MM.1S (cell line): Measurements from ENCODE around the gene DLG5.

ENCODE experiments used
- DNase-seq: peaks from one replicate; pipeline ENCODE4 v3.0.0-alpha.2; 2015
- H2AFZ ChIP-seq: fragments of 300-600 bp; sonication (generic); 2 replicates; pipeline ENCODE4 v1.6.0; 2016; ENCODE audit warnings: antibody characterized with exemption, low read length
- H3F3A ChIP-seq: fragments of 300-600 bp; sonication (generic); 2 replicates; pipeline ENCODE4 v1.6.1; 2016; ENCODE audit warnings: mild to moderate bottlenecking, antibody characterized with exemption, low read length, moderate library complexity, mixed read lengths; ENCODE audit not compliant: insufficient read depth
- H3K27ac ChIP-seq: fragments of 300-600 bp; sonication (generic); 2 replicates; pipeline ENCODE4 v1.5.1; 2016; ENCODE audit warnings: mild to moderate bottlenecking, low read length
- H3K27me3 ChIP-seq: fragments of 300-600 bp; sonication (generic); replicated peaks from 2 replicates; pipeline ENCODE4 v1.6.0; 2016; ENCODE audit warnings: low read length; ENCODE audit not compliant: insufficient read depth
- H3K36me3 ChIP-seq: fragments of 300-600 bp; sonication (generic); replicated peaks from 2 replicates; pipeline ENCODE4 v1.6.1; 2016; ENCODE audit warnings: mild to moderate bottlenecking, low read length, mixed read lengths; ENCODE audit not compliant: insufficient read depth
- H3K4me1 ChIP-seq: fragments of 300-600 bp; sonication (generic); 2 replicates; pipeline ENCODE4 v1.6.1; 2016; ENCODE audit warnings: low read length, mixed read lengths
- H3K4me2 ChIP-seq: fragments of 300-600 bp; sonication (generic); 2 replicates; pipeline ENCODE4 v1.6.0; 2016; ENCODE audit warnings: low read depth, low read length
- H3K4me3 ChIP-seq: fragments of 300-600 bp; sonication (generic); 2 replicates; pipeline ENCODE4 v1.5.1; 2016; ENCODE audit warnings: low read length, mixed read lengths
- H3K79me2 ChIP-seq: fragments of 300-600 bp; sonication (generic); 2 replicates; pipeline ENCODE4 v1.6.1; 2016; ENCODE audit warnings: mixed run types, low read length, mixed read lengths
- H3K9ac ChIP-seq: fragments of 300-600 bp; sonication (generic); 2 replicates; pipeline ENCODE4 v1.6.1; 2016; ENCODE audit warnings: low read length, mixed read lengths
- H3K9me2 ChIP-seq: fragments of 300-600 bp; sonication (generic); replicated peaks from 2 replicates; pipeline ENCODE4 v1.6.1; 2016; ENCODE audit warnings: mild to moderate bottlenecking, low read length, mixed read lengths; ENCODE audit not compliant: insufficient read depth
- H3K9me3 ChIP-seq: fragments of 300-600 bp; sonication (generic); replicated peaks from 2 replicates; pipeline ENCODE4 v1.6.1; 2016; ENCODE audit warnings: mild to moderate bottlenecking, low read length, mixed read lengths; ENCODE audit not compliant: insufficient read depth
- H4K20me1 ChIP-seq: fragments of 300-600 bp; sonication (generic); 2 replicates; pipeline ENCODE4 v1.6.1; 2016; ENCODE audit warnings: mild to moderate bottlenecking, low read length, moderate library complexity, mixed read lengths; ENCODE audit not compliant: insufficient read depth
- EZH2 ChIP-seq: fragments of 300-600 bp; sonication (generic); optimal IDR thresholded peaks from 2 replicates; pipeline ENCODE3; 2017; ENCODE audit warnings: low read depth, mild to moderate bottlenecking, antibody characterized with exemption, low read length, mixed read lengths
- EZH2phosphoT487 ChIP-seq: fragments of 300-600 bp; sonication (generic); IDR thresholded peaks from 2 replicates; pipeline ENCODE4 v1.6.1; 2018; ENCODE audit warnings: antibody characterized with exemption, low read length
- TF ChIP-seq, protein P1 (sequence below): fragments of 300-600 bp; sonication (generic); IDR thresholded peaks from 2 replicates; pipeline ENCODE4 v1.5.1; 2016; ENCODE audit warnings: antibody characterized with exemption, low read length, mixed read lengths

The DLG5 gene

DNA sequence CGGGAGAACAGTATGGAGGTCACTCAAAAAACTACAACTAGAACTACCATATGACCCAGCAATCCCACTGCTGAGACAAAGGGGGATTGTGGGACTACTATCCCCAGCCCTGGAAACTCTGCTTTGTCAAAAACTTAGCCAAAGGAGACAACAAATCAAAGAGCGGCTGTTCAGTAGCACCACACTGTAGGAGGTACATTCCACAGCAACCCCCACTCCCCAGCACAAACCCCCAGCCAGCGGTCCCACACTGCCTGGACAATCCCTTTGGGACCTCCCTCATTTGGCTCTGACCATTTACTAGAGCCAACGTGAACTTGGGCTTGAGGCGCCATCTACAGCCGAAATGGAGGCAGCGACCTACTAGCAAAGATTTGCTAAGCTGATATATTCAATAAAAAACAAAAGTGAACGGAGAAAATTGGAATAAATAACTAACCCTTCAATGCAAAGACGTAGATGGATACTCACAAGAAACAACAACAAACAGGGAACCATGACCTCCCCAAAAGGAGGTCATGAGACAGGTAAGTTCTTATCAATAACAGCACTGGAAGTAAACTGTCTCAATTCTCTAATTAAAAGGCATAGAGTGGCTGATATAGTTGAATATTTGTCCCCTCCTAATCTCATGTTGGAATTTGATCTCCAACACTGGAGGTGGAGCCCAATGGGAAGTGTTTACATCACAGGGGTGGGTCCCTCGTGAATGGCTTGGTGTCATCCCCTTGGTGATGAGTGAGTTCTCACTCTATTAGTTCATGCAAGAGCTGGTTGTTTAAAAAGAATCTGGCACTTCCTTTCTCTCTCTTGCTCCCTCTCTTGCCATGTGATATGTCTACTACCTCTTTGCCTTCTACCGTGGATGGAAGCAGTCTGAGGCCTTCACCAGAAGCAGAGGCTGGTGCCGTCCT, 170.0 kb downstream of the DLG5 start:
- H3K27ac ChIP-seq, result no peak overlapping the region
- H4K20me1 ChIP-seq, result no peaks in the 10 kb centered on the region
- H3K4me3 ChIP-seq, result no peak overlapping the region
- no peak overlapping the region for H3K4me2 ChIP-seq
- no peaks in the 10 kb centered on the region for H3K9me3 ChIP-seq
- H2AFZ ChIP-seq, result no peak overlapping the region
- TF ChIP-seq, protein P1, sequence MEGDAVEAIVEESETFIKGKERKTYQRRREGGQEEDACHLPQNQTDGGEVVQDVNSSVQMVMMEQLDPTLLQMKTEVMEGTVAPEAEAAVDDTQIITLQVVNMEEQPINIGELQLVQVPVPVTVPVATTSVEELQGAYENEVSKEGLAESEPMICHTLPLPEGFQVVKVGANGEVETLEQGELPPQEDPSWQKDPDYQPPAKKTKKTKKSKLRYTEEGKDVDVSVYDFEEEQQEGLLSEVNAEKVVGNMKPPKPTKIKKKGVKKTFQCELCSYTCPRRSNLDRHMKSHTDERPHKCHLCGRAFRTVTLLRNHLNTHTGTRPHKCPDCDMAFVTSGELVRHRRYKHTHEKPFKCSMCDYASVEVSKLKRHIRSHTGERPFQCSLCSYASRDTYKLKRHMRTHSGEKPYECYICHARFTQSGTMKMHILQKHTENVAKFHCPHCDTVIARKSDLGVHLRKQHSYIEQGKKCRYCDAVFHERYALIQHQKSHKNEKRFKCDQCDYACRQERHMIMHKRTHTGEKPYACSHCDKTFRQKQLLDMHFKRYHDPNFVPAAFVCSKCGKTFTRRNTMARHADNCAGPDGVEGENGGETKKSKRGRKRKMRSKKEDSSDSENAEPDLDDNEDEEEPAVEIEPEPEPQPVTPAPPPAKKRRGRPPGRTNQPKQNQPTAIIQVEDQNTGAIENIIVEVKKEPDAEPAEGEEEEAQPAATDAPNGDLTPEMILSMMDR, result peak; percentile 84
- TF ChIP-seq EZH2phosphoT487 (no peak), EZH2 (no peak)
- H3K9ac ChIP-seq, result no peak overlapping the region
- no peaks in the 10 kb centered on the region for H3K9me2 ChIP-seq
- H3K79me2 ChIP-seq, result no peaks in the 10 kb centered on the region
- no peaks in the 10 kb centered on the region for H3K27me3 ChIP-seq
- no peaks in the 10 kb centered on the region for H3K36me3 ChIP-seq
- DNase-seq, result peak; percentile 51
- H3K4me1 ChIP-seq, result no peaks in the 10 kb centered on the region
- H3F3A ChIP-seq, result no peaks in the 10 kb centered on the region

DNA sequence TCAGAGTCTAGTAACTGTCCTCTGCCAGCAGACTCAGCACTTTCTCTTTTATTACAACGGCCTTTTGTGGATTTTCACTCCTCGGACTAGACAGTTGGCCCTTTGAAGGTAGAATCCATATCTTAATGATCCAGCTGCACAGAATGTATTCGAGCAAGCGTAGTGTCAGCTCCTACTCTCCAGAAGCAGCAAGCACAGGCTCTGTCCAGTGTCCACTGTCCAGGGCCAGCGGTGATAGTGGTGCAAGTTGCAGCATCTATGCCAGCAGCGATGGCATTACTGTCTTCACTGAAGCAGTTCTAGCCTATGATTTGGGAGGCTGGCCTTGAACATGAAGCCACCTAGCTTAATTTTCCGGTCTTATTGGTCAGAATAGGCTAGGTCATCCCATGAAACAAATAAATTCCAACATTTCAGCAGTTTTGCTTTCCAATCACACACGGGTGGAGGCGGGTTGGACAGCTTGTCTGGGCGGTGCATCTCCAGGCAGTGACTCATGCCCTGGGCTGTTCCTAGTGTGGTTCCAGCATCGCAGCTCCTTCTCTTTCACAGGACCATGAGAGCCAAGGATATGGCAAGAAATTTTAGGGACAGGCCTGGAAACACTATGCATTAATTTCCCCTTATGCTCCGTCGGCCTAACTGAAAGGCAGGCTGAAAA, 180.4 kb downstream of the DLG5 start:
- H3K27me3 ChIP-seq, result no peaks in the 10 kb centered on the region
- H3K27ac ChIP-seq, result no peak overlapping the region
- DNase-seq, result no peak
- H3K9me2 ChIP-seq, result no peaks in the 10 kb centered on the region
- H3K36me3 ChIP-seq, result no peaks in the 10 kb centered on the region
- no peaks in the 10 kb centered on the region for H4K20me1 ChIP-seq
- H3K4me3 ChIP-seq, result no peak overlapping the region
- no peak overlapping the region for H2AFZ ChIP-seq
- no peaks in the 10 kb centered on the region for H3F3A ChIP-seq
- H3K9ac ChIP-seq, result no peak overlapping the region
- H3K4me1 ChIP-seq, result no peaks in the 10 kb centered on the region
- TF ChIP-seq EZH2 (no peak), EZH2phosphoT487 (no peak)
- TF ChIP-seq, protein P1, result no peak
- H3K9me3 ChIP-seq, result no peaks in the 10 kb centered on the region
- no peak overlapping the region for H3K4me2 ChIP-seq
- no peaks in the 10 kb centered on the region for H3K79me2 ChIP-seq

DNA sequence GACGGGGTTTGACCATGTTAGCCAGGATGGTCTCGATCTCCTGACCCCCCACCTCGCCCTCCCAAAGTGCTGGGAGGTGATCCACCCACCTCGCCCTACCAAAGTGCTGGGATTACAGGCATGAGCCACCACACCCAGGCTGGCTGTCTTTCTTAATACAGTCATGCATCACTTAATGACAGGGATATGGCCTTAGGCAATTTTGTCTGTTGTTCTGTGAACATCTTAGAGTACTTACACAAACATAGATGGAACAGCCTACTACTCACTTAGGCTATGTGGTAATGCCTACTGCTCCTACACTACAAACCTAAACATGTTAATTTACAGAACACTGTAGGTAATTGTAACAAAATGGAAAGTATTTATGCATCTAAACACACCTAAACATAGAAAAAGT, 182.3 kb downstream of the DLG5 start:
- Histone ChIP-seq H3F3A (no peaks in the 10 kb centered on the region), H3K9me3 (no peaks in the 10 kb centered on the region), H3K36me3 (no peaks in the 10 kb centered on the region), H3K27ac (no peak overlapping the region), H3K9ac (no peak overlapping the region), H3K9me2 (no peaks in the 10 kb centered on the region), H3K4me3 (no peak overlapping the region), H4K20me1 (no peaks in the 10 kb centered on the region), H3K27me3 (no peaks in the 10 kb centered on the region), H3K4me2 (no peak overlapping the region), H3K79me2 (no peaks in the 10 kb centered on the region), H2AFZ (no peak overlapping the region), H3K4me1 (no peaks in the 10 kb centered on the region)
- TF ChIP-seq, protein P1, result no peak
- TF ChIP-seq EZH2, result no peak
- no peak for TF ChIP-seq EZH2phosphoT487
- no peak for DNase-seq
